Inferior parietal cortex (tissue), 1 donor: ENCODE data around the gene VPS13A.
A peak's percentile ranks its signal among the peaks of the same experiment; 100 is the strongest.

Experiments used
- DNase-seq: peaks from one replicate; pipeline ENCODE4 v3.0.0-alpha.2; 2016; ENCODE audit errors: extremely low spot score

Gene VPS13A

DNA sequence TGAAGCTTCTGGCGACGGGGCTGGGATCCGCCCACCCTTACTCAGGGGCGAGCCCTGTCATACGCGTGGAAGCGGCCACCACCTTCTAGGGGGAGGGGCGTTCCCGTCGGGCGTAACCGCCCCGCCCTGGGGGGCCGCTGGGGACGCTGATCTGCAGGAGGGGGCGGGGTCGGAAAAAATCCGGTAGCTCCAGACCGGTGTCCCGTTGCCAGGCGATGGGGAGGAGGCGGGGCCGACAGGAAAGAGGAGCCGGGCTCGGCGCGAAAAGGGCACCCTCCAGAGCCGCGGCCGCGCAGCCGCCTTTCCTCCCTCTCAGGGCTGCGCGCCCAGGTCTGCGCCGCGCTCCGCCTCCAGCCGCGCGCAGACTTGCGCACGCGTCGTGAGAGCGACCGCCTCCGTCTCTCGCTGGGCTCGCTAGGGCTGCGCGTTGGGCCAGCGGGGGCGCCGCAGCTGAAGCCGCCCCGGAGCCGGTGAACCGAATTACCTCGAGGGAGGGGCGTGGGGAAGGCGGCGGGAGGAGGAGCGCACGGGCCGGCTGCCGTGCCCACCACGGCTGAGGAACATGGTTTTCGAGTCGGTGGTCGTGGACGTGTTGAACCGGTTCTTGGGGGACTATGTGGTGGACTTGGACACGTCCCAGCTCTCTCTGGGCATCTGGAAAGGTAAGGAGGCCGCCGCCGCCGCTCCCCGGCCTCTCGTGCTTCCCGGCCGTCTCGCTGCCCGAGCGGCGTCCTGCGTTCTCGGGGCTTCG, at the start of gene VPS13A:
Gene VPS13A (plus strand): TSS at position 392 of the 751 bp plus-strand sequence. CDS start 171 bp downstream, at position 563.
- DNase-seq, result peak; percentile 85

DNA sequence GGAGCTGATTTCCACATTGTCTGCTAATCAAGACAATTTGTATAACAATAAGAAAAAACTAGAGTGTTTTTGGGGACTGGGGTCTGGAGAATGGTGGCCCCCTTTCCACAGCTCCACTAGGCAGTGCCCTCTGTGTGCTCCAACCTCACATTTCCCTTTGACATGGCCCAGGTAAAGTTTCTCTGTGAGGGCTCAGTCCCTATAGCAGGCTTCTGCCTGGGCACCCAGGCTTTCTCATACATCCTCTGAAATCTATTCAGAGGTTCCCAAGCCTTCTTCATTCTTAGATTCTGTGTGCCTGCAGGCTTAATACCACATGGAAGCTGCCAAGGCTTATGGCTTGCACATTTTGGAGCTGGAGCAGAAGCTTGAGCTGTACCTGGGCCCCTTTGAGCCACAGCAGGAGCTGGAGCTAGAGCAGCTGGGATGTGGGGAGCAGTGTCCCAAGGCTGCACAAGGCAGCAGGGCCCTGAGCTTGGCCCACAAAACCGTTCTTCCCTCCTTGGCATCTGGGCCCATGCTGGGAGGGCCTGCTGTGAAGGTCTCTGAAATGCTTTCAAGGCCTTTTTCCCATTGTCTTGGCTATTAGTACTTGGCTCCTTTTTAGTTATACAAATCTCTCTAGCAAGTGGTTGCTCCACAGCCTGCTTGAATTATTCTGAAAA, 49.1 kb upstream of the VPS13A start:
- no peak for DNase-seq

DNA sequence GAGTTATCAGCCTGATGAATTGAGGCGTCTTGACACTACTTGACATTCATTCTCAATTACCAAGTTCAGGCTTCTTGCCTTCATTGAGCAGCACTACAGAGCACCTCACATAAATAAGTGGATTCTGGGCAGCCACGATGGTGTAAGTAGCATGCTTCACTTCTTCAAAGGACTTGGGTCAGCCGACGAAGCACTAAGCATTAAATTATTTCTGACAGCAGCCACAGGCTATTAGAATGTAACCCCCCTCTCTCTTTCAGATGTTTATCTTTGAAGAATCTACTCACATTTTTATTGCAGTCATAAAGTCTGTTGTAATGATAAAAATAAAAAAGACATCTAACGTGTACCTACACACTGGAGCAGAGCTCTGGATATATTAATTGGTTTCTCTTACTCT, 45.9 kb upstream of the VPS13A start:
- DNase-seq, result no peak

DNA sequence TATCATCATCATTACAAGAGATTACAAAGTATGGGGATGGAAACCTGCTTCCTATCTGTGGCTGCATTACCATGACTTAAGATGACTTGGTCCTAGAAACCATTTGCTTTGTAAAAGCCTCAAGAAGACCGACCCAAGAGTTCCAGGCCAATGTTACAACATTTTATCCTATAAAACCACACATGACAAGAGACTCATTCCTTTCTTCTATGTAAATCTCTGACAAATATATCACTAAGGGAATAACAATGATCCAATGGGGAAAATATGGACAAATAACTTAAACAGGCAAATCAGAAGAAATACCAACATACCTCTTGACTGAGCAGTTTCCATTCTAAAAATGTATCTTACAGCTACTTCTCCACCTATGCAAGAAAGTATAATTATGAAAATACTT, 44.3 kb upstream of the VPS13A start:
- DNase-seq, result no peak

DNA sequence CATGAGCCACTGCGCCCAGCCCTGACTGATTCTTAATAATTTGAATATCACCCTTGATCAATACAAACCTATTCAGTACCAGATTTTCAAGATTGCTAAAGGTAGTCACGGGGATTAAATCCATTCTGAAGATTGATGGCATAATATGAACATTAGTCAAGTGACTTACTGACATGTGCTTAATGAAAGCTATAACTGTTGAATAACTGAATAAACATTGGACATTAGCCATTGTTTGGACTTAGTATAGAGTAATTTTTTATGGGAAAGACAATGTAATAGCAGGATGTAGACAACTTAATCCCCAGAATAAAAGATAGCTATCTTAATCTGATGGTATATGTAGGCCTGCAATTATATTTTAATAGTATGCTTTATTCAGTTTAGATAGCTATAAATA, 35.0 kb upstream of the VPS13A start:
- no peak for DNase-seq

DNA sequence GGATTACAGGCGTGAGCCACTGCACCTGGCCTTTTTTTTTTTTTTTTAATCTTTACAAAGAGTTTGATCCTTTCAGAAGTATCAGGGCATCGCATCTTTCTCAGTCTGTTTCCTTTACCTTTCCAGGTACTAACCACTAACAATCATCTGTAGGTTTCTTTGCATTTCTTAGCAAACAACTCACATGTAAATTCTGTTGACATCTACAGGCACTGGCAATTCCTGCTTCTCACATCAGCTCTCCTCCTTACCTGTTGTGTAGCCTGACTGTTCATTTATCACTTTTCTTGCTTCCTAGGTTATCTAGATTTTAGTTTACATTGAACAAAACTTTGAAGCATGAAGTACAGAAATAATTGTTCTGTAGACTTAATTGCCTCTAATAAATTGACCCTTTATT, 27.5 kb upstream of the VPS13A start:
- no peak for DNase-seq

DNA sequence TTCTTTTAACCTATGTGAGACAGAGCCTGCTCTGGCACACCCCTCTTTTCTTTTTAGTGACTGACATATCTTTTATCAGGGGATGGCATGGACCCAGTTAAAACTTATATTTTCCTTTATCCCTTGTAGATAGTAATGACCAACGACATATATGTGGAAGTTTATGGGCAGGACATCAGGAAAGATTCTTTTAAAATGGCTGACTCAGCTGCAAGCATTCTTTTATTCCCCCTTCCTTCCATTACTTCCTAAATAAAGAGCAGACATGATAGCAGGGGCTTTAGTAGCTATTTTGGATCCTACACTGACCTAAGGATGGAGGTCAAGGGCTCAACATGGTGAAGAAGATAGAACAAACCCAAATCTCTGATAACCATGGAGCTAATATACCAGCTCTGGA, 25.0 kb upstream of the VPS13A start:
- no peak for DNase-seq

DNA sequence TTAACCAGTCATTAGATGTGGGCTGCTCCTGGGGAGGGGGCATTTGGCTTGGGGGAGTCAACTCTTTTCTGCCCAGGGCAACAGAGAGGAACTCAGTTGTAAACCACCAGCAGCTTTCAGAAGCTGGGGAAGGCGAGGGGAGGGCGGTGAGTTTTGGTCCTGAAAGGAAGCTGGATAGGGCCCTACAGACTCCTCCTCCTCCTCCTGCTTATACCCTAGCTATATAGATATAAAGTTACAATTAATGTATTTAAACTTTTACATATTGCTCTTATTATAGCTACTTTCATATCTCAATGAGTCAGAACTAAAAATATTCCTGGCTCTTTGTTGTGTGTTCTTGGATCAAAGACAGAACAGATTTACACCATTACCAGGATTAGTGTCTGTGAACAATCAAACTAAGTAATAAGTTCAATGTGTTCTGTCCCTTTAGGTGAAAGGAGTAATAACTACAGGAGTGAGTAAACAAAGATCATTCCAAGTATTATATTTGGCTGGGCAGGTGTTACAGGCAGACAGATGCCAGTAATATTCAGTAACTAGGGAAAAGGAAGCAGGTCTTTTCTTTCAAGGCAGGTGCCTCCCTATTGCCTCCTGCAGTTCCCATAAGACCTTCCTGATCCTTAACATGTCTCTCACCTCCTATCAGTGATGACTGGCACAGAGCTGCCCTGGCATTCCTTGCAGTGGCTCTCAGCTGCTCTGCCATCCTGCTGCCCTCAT, 20.5 kb upstream of the VPS13A start:
- DNase-seq, result no peak

DNA sequence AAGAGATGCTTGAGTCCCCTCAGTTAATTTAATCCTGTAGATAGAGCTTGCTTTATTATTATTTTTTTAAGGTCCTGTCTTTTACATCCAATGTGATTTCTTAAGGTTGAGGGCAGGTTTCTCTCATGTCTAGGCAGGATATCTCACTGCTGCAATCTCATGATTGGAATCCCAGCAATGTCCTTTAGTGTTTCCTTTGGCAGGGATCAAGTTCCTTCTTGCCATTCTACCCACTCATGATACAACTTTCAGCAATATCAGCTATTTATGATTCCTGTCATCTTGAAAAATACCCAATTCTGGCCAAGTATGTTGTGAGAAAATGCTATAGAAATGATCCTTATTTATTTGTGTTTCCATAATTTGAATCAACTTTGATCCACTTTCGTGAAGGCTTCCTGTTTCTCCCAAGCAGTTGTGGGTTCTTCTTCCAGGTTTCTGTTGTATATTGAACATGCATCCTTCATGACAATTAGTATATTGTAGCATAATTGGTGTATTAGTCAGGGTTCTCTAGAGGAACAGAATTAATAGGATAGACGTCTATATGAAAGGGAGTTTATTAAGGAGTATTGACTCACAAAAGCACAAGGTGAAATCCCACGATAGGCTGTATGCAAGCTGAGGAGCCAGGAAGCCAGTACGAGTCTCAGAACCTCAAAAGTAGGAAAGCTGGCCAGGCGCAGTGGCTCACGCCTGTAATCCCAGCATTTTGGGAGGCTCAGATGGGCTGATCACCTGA, 18.4 kb upstream of the VPS13A start:
- no peak for DNase-seq

DNA sequence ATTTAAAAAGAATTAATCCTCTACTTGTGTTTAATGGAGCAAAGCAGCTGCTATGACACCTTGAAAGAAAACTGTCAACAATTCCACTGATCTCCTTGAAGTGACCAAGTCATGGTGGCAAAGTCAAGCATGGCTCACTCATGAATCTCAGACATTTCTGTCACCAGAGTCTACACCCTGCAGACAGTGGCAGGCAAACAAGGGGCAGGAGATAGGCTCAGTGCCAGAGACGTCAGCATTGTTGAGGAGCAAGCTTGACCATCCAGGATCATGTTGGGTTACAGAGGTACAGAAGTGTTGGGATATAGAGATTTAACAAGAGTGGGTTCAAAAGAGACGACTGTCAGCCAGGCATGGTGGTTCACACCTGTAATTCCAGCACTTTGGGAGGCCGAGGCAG, 16.1 kb upstream of the VPS13A start:
- no peak for DNase-seq

DNA sequence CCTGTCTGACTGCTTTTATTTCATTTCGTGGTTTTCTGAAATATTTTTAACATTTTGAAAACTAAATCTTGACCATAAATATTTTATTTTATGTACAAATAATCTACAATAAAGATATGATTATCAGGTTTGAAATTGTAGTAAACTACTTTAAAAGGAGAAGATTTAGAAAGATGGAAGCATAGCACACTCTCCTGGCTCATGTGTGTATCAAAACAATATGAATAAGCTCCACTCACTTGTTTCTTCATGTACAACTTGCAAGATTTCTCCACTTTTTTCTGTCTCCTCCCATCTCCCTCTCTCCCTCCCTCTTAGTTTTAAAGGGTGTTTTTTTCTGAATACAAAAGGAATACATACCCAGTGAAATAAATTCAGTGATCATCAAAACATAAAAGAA, 15.4 kb upstream of the VPS13A start:
- DNase-seq, result no peak

DNA sequence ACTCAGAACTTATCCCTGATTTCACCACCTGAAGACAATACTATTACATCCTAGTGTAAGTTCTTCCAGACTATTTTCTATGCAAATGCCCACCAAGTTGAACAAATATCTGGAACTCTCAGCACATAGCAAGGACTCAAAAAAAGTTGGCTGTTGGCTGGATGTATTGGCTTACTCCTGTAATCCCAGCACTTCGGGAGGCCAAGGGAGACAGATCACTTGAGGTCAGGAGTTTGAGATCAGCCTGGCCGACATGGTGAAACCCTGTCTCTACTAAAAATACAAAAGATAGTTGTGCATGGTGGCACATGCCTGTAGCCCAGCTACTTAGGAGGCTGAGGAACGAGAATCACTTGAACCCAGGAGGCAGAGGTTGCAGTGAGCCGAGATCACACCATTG, 15.0 kb upstream of the VPS13A start:
- DNase-seq, result no peak

DNA sequence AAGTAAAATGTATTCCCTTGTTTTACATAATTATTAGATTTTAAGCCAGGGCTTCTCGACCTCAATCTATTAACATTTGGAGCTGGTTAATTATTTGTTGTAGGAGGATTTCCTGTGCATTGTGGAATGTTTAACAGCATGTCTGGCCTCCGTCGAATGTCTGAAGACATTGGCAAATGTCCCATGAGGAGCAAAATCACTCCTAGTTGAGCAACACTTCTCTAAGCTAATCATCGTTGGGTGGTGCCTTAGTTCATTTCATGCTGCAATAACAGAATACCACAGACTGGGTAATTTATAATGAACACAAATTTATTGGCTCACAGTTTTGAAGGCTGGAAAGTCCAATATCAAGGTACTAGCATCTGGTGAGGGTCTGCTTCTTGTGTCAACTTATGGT, 13.4 kb upstream of the VPS13A start:
- DNase-seq, result no peak

DNA sequence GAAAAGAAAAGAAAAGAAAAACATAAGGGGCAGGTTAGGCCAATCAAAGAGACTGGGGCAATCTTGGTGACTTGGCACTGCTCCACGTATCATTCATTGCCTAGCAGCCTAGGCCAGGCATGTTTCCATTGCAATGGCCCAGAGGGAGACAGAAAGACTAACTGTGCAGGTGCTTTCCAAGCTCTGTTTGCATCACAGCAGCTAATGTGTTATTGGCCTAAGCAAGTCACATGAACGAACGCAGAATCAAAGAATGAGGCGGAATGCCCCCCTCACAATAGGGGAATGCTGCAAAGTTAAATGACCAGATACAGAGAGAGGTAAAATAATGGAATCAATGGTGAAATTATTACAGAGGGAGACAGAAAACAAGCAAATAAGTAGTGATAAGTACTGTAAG, 11.1 kb upstream of the VPS13A start:
- DNase-seq, result no peak

DNA sequence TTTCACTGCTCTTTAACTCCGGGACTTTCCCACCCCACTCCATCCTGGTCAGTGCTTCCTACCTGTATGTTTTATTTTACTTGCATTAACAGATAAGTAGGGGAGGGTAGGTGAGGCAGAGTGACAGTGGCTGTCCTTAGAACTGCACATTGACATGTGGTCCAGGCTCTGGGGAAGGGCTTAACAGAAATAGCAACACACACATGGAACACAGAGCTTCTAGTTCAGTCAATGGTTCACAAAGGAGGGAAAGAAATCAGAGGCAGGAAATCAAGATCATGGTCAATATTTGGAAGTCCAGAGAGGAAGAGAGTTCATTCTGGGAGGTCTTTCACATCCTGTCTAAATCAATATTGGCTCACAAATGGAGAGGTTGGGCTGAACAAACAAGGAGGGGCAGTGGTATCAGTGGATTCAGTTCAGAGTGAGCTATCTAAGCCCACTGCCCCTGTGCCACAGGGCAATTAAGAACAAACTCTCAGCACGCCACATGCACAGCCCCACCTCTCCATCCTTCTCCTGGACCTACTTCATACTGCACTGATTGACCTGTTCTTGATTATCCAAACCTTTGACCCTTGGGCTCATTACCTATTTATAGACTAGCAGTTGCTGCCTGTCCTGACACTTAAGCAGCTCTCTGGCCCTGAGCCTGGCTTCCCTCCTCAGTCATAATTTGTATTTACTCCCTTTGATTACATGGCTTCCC, 6.2 kb upstream of the VPS13A start:
- no peak for DNase-seq

DNA sequence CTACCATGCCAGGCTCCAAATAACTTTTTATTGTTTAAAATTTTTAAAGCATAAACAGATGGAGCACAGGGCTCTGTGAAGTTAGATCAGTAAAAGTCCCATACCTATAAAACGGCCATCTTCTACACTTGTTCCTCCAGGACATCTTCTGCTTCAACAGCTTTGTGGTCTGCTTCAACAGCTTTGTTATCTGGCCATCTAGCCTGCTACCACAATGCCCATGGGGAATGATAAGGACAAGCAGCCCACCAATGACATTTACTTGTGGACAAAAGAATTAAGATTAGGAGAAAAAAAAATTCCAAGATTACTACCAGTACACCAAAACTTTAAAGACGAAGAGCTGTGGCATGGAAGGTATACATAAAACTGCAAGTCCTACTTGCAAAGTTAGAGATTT, 2.2 kb upstream of the VPS13A start:
- no peak for DNase-seq

DNA sequence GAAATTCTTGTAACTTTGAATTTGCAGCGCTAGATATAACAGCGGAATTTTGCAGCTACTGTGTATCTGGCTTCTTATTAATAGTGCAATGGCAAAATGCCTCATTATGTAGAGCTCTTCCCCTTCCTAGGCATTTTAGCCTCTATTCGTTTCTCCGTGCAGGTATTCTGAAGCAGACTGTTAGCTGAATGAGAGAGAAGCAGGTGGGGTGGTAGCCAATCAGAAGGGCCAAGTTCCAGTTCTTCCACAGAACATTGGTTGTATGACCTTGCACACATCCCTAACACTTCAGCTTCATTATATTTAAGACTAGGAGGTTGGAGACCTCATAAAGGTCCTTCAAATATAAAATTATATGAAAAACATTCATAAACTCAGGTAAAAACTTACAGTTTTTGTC, 1.2 kb upstream of the VPS13A start:
- DNase-seq, result no peak

DNA sequence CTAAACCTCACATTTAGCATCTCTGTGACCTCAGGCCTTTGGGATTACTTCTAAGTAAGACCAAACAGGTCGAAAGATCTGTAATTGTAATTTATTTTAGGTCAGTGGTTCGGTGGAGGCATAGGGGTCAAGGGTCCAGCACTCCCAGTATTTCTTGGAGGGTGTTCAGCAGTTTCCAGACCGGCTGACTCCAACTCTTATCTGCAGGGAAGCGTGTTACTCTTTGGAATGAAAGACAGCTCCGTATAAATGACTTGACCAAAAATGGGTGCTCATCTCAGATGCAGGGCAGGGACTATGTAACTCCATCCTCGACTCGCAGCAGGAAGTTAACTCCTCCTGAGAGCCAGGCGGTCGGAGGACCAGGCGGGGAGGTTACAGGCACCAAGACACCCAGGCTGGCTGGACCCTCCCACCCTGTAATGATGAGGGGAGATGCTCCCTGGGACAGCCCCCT, 620 bp upstream of the VPS13A start:
- DNase-seq, result no peak

DNA sequence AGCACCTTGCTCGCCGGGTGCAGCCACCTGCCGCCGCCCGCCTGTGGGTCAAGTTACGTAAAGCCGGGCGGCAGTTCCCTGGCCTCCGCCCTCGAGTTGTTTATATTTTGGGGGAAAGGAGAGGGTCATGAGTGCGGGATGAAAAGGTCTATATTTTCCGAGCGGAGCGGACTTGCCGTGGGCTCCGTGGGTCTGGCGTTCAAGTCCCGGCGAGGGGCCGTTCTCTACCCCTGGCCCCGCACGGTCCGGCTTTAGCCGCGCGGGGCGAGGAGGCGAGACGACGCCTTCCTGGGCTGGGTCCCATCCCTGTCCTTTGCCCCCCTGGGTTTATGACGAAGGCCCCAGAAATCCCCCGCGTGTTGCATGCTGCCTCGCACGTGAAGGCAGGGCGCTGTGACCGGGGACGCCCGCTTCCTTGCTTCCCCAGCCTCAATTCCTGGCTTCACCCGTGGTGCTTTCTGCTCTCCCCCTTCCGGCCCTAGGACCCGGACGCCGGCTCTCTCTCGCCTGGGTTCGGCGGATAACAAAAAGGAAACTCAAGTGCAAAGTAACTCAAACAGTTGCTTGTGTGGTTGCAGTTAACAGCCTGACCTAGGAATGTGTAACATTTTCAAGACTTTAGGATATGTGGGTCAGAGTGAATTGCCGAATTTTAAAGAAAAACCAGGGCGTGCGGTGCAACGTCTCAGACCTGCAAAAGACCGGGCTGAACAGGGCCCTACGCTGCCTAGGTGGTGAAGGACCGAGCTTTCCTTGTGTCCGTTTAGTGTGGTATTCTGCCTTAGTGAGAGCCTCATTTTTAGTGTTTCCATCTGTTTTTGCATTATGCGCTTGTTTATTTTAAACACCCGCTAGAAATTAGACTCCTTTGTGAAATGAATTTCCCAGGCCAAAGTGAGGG, 810 bp downstream of the VPS13A start:
- DNase-seq, result no peak

DNA sequence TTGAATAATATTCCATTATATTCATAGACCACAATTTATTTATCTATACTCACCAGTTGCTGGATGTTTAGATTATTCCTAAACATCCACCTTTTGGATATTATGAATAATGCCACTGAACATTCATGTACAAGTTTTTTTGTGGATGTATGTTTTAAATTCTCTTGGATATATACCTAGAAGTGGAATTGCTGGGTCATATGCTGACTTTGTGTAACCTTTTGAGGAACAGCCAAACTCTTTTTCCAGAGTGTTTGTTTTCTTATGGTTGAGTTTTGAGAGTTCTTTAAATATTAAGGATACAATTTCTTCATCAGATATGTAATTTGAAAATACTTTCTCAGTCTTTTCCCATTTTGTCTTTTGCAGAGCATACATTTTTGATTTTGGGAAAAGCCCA, 2.7 kb downstream of the VPS13A start:
- DNase-seq, result no peak
